Memory B cell (primary cell): Measurements from ENCODE around the gene BMS1.
"Not testable (repeated sequence)": the region's sequence is repeated elsewhere in the genome, so short reads cannot be mapped to it uniquely, and the experiment has no call there.

Source experiments
- ATAC-seq: fragments of 150-1000 bp; cut with Tn5 transposase; 2 replicates; pipeline ENCODE4 v1.10.0; 2021; ENCODE audit warnings: low read depth, mild to moderate bottlenecking, moderate library complexity
- DNase-seq, 2 donors: peaks; one replicate each; pipeline ENCODE4 v3.0.0; 2022; ENCODE audit warnings: low spot score in 2 of 2
- H3K27ac Mint-ChIP-seq: one replicate; pipeline ENCODE4 v1.8.0; 2022; ENCODE audit warnings: mild to moderate bottlenecking, moderate library complexity, mixed read lengths
- H3K27me3 Mint-ChIP-seq: one replicate; pipeline ENCODE4 v1.8.0; 2022; ENCODE audit warnings: mixed read lengths
- H3K36me3 Mint-ChIP-seq: one replicate; pipeline ENCODE4 v1.8.0; 2022; ENCODE audit warnings: mild to moderate bottlenecking, mixed read lengths
- H3K4me1 Mint-ChIP-seq: one replicate; pipeline ENCODE4 v1.8.0; 2022; ENCODE audit warnings: mixed read lengths
- H3K4me3 Mint-ChIP-seq: one replicate; pipeline ENCODE4 v1.8.0; 2022; ENCODE audit warnings: mild to moderate bottlenecking, moderate library complexity, mixed read lengths
- H3K9me3 Mint-ChIP-seq: one replicate; pipeline ENCODE4 v1.8.0; 2022; ENCODE audit warnings: mixed read lengths

The BMS1 gene, protein sequence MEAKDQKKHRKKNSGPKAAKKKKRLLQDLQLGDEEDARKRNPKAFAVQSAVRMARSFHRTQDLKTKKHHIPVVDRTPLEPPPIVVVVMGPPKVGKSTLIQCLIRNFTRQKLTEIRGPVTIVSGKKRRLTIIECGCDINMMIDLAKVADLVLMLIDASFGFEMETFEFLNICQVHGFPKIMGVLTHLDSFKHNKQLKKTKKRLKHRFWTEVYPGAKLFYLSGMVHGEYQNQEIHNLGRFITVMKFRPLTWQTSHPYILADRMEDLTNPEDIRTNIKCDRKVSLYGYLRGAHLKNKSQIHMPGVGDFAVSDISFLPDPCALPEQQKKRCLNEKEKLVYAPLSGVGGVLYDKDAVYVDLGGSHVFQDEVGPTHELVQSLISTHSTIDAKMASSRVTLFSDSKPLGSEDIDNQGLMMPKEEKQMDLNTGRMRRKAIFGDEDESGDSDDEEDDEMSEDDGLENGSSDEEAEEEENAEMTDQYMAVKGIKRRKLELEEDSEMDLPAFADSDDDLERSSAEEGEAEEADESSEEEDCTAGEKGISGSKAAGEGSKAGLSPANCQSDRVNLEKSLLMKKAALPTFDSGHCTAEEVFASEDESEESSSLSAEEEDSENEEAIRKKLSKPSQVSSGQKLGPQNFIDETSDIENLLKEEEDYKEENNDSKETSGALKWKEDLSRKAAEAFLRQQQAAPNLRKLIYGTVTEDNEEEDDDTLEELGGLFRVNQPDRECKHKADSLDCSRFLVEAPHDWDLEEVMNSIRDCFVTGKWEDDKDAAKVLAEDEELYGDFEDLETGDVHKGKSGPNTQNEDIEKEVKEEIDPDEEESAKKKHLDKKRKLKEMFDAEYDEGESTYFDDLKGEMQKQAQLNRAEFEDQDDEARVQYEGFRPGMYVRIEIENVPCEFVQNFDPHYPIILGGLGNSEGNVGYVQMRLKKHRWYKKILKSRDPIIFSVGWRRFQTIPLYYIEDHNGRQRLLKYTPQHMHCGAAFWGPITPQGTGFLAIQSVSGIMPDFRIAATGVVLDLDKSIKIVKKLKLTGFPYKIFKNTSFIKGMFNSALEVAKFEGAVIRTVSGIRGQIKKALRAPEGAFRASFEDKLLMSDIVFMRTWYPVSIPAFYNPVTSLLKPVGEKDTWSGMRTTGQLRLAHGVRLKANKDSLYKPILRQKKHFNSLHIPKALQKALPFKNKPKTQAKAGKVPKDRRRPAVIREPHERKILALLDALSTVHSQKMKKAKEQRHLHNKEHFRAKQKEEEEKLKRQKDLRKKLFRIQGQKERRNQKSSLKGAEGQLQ

DNA sequence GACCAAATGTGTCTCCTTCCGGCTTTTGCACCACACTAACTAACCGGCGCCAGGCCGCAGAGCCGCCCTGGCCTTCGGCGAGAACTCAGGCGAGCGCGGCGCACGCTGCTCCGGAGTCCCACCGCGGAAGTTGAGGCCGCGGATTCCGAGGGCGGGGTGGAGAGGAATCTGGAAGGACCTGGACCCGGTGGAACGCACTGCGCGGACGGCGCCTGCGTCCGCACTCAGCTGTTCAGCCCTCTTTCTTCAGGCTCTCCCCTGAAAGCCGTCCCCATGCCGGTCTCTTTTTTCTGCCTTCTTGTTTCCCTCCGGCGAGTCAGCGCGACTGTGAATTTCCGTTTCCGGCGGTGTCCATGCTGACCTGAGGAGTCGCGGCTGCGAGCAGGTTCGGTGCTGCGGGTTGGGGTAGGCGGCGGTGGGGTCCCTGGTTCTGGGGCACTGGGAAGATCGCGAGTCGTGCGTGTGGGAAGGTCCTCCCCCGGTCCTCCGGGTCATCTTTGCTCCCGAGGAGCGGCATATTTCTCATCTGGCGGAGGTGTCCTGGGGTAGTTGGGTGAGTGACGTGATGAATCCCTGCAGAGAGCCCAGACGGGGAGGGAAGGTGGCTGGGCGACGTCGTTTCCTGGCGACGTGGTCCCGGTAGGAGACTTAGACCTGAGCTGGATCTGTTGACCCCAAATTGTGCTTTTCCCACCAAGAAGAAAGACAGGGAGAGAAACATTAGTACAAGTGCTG, at the start of gene BMS1:
BMS1 (plus strand) TSS at position 350 of the 735 bp plus-strand sequence. CDS start 1,600 bp downstream, outside the sequence.
- peaks cover 3% of the 10 kb centered on the region for H3K27me3 Mint-ChIP-seq
- peaks cover 11% of the 10 kb centered on the region for H3K36me3 Mint-ChIP-seq
- peaks cover 20% of the 10 kb centered on the region for H3K4me1 Mint-ChIP-seq
- H3K9me3 Mint-ChIP-seq, result peaks cover 4% of the 10 kb centered on the region
- peak within 1 kb of the TSS; percentile 92 for H3K4me3 Mint-ChIP-seq
- H3K27ac Mint-ChIP-seq, result peak within 1 kb of the TSS; percentile 81
- ATAC-seq (peak; percentile 94), DNase-seq (peak; percentile 89 to 95)

DNA sequence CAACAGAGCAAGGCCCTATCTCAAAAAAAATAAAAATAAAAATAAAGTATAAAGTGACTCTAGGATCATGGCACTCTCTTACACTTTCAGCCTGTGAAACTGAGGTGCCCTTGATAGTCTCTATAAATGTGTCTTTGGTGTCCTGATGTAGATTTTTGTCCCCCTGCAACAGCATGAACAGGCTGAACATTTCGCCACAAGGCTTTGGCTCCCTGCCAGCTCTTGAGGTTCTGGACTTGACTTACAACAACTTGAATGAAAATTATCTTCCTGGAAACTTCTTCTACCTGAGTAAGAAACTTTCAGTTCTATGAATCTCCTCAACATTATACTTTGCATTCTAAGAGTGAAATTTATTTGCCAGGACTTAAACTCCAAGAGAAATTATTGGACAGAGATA, 48.1 kb upstream of the BMS1 start:
- DNase-seq, result no peak
- H3K27me3 Mint-ChIP-seq, result peaks cover 13% of the 10 kb centered on the region

GRCh38 chr10:42738679-42739078, 43.9 kb upstream of the BMS1 start:
- H3K27me3 Mint-ChIP-seq, result peaks cover 7% of the 10 kb centered on the region
- H3K36me3 Mint-ChIP-seq, result peaks cover 4% of the 10 kb centered on the region
- peaks cover 8% of the 10 kb centered on the region for H3K9me3 Mint-ChIP-seq
- H3K4me3 Mint-ChIP-seq, result no peak overlapping the region
- no peaks in the 10 kb centered on the region for H3K4me1 Mint-ChIP-seq
- DNase-seq (no peak), ATAC-seq (no peak)
- H3K27ac Mint-ChIP-seq, result no peak overlapping the region

More for the DNA sequence above, 48.1 kb upstream of the BMS1 start:
- Mint-ChIP-seq H3K4me1 (no peaks in the 10 kb centered on the region), H3K4me3 (no peak overlapping the region), H3K36me3 (no peaks in the 10 kb centered on the region), H3K9me3 (no peaks in the 10 kb centered on the region), H3K27ac (no peak overlapping the region)
- ATAC-seq, result no peak

- H3K27me3 Mint-ChIP-seq, H3K36me3 Mint-ChIP-seq, H3K27ac Mint-ChIP-seq, H3K9me3 Mint-ChIP-seq, H3K4me3 Mint-ChIP-seq, DNase-seq, ATAC-seq, H3K4me1 Mint-ChIP-seq: not testable (repeated sequence)
Observed at GRCh38 chr10:42741536-42741935, 41.1 kb upstream of the BMS1 start.

- peaks cover 4% of the 10 kb centered on the region for H3K36me3 Mint-ChIP-seq
- H3K27ac Mint-ChIP-seq, result no peak overlapping the region
- peaks cover 8% of the 10 kb centered on the region for H3K9me3 Mint-ChIP-seq
- H3K4me3 Mint-ChIP-seq, result no peak overlapping the region
- peaks cover 5% of the 10 kb centered on the region for H3K27me3 Mint-ChIP-seq
- H3K4me1 Mint-ChIP-seq, result no peaks in the 10 kb centered on the region
- ATAC-seq (no peak), DNase-seq (no peak)
Observed at GRCh38 chr10:42743697-42744096, 38.9 kb upstream of the BMS1 start.

GRCh38 chr10:42744134-42744701, 38.4 kb upstream of the BMS1 start:
- Mint-ChIP-seq H3K4me1 (no peaks in the 10 kb centered on the region), H3K27ac (no peak overlapping the region)

GRCh38 chr10:42753126-42753506, 29.5 kb upstream of the BMS1 start:
- DNase-seq (peak; percentile 29 to 45), ATAC-seq (peak; percentile 41)
- Mint-ChIP-seq H3K36me3 (no peaks in the 10 kb centered on the region), H3K9me3 (no peaks in the 10 kb centered on the region), H3K27me3 (peaks cover 20% of the 10 kb centered on the region), H3K4me1 (peaks cover 9% of the 10 kb centered on the region), H3K27ac (no peak overlapping the region), H3K4me3 (peak overlapping the region; percentile 84)

More at GRCh38 chr10:42744134-42744701, 38.4 kb upstream of the BMS1 start:
- Mint-ChIP-seq H3K36me3 (peaks cover 4% of the 10 kb centered on the region), H3K4me3 (no peak overlapping the region), H3K9me3 (peaks cover 8% of the 10 kb centered on the region), H3K27me3 (peaks cover 8% of the 10 kb centered on the region)
- no peak for DNase-seq
- no peak for ATAC-seq

- Mint-ChIP-seq H3K27ac (no peak overlapping the region), H3K27me3 (peaks cover 19% of the 10 kb centered on the region), H3K4me1 (peaks cover 9% of the 10 kb centered on the region), H3K36me3 (no peaks in the 10 kb centered on the region), H3K9me3 (no peaks in the 10 kb centered on the region), H3K4me3 (peak overlapping the region; percentile 84)
- peak; percentile 16 for ATAC-seq
- DNase-seq, result no peak
Observed at GRCh38 chr10:42753507-42754154, 29.0 kb upstream of the BMS1 start.

GRCh38 chr10:42754155-42755027, 28.2 kb upstream of the BMS1 start:
- peaks cover 9% of the 10 kb centered on the region for H3K4me1 Mint-ChIP-seq
- no peak overlapping the region for H3K27ac Mint-ChIP-seq
- peak overlapping the region; percentile 84 for H3K4me3 Mint-ChIP-seq
- H3K9me3 Mint-ChIP-seq, result peaks cover 3% of the 10 kb centered on the region
- no peaks in the 10 kb centered on the region for H3K36me3 Mint-ChIP-seq
- DNase-seq, result peak; percentile 11 to 34
- ATAC-seq, result peak; percentile 51
- H3K27me3 Mint-ChIP-seq, result peaks cover 18% of the 10 kb centered on the region

DNA sequence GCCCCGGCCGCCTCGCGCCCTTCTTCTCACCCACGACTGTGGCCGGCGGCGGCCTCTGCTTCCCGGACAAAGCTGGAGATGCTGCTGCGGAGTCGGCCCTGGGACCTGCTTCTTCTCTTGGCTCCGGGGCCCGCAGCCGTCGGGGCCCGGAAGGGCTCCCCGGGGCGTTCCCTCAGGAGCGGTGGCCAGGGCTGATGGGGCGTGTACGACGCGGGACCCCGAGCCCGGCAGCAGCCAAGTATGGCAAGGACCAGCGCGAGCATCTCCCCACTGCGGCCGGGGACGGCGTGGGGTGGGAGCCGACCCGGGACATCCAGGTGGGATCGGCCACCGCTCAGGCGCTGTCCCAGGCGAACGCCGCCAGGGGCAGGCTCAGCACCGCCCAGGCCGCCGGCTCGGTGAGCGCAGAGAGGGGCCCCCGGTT, 27.6 kb upstream of the BMS1 start:
- Mint-ChIP-seq H3K27me3 (peaks cover 19% of the 10 kb centered on the region), H3K4me1 (peaks cover 9% of the 10 kb centered on the region), H3K9me3 (peaks cover 4% of the 10 kb centered on the region), H3K36me3 (no peaks in the 10 kb centered on the region), H3K4me3 (peak overlapping the region; percentile 80), H3K27ac (no peak overlapping the region)
- DNase-seq (peak in 1 of 2 donors; percentile 13), ATAC-seq (peak; percentile 40)

DNA sequence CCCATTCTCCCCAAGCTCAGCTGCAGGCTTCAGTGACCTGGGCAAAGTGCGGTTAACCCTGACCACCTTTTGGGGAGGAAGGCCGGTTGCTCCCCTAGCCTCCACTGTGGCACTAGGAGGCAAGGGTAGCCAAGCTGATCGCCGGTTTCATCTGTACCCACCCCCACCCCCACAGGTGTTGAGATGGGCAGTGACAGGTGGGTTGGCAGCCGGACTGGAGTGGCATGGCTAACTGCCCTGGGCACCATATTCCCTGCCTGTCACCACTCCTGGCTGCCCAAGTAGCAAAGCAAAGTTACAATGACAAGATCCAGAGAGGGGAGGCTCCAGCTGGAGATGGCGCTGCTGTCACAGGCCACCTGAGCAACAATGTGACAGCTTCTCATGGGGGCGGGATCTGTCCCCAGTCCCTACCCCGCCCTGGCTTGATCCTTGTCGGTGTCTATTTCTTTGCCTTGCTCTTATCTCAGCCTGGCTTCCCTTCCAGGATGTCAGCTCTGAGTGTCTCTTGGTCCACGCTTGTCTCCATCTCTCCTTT, 27.0 kb upstream of the BMS1 start:
- peak overlapping the region; percentile 80 for H3K4me3 Mint-ChIP-seq
- H3K9me3 Mint-ChIP-seq, result peaks cover 4% of the 10 kb centered on the region
- DNase-seq, result no peak
- peaks cover 19% of the 10 kb centered on the region for H3K27me3 Mint-ChIP-seq
- no peaks in the 10 kb centered on the region for H3K36me3 Mint-ChIP-seq
- no peak for ATAC-seq
- H3K4me1 Mint-ChIP-seq, result peaks cover 9% of the 10 kb centered on the region
- no peak overlapping the region for H3K27ac Mint-ChIP-seq
